Peyer's patch (tissue), 4 donors: Measurements from ENCODE around the gene CACNG3. TPM values are rescaled to one million over a fixed set of nuclear protein-coding genes. Genes with fewer than 3 reads are reported as not detected.

Experiments
- DNase-seq, 3 donors: peaks; one replicate each; pipeline ENCODE4 v3.0.0-alpha.2; 2017 to 2019
- H3K27ac ChIP-seq, 4 donors: fragments of 200-600 bp; sonication (generic); one replicate each; pipeline ENCODE4 v1.5.1; 2016 to 2019
- H3K27me3 ChIP-seq, 2 donors: fragments of 200-600 bp; sonication (generic); one replicate each; pipeline ENCODE4 v1.5.1; 2019
- H3K36me3 ChIP-seq, 3 donors: fragments of 200-600 bp; sonication (generic); one replicate each; pipeline ENCODE4 v1.5.1; 2016 to 2019
- H3K4me1 ChIP-seq, 4 donors: fragments of 200-600 bp; sonication (generic); one replicate each; pipeline ENCODE4 v1.5.1; 2016 to 2019
- H3K4me3 ChIP-seq, 4 donors: fragments of 200-600 bp; sonication (generic); 1 replicate in 3 of 4; 2 replicates in 1 of 4; pipeline ENCODE4 v1.5.1; 2016 to 2019; ENCODE audit warnings: mild to moderate bottlenecking in 1 of 4
- H3K9me3 ChIP-seq, 4 donors: fragments of 200-600 bp; sonication (generic); one replicate each; pipeline ENCODE4 v1.5.1; 2016 to 2019; ENCODE audit warnings: mild to moderate bottlenecking in 1 of 4
- CTCF ChIP-seq, 6 experiments: fragments of 450-650 bp in 4 of 6; fragments of 200-600 bp in 2 of 6; sonication (generic) in 1 of 6; IDR thresholded peaks; one replicate each; pipeline ENCODE4 v1.5.1; 2017 to 2019; ENCODE audit warnings: antibody characterized with exemption in 6 of 6, mild to moderate bottlenecking in 3 of 6, moderate library complexity in 1 of 6
- POLR2A ChIP-seq, 2 donors: fragments of 450-650 bp; IDR thresholded peaks; one replicate each; pipeline ENCODE4 v1.5.1; 2017; ENCODE audit warnings: antibody characterized with exemption in 2 of 2, mild to moderate bottlenecking in 2 of 2, moderate library complexity in 2 of 2
- total RNA-seq, 4 donors: library from RNA; depleted of rRNA; stranded (reverse); fragments of >200 nt; gene quantifications; one replicate each; pipeline ENCODE4 v1.1.0, GENCODE V29; 2016

The CACNG3 gene
- total RNA-seq, 4 donors from 2014 or later = not detected

- TF ChIP-seq POLR2A (IDR thresholded peaks at IDR 0.05) = no peak
- Histone ChIP-seq H3K27me3 (no peaks in the 10 kb centered on the region), H3K9me3 (no peaks in the 10 kb centered on the region), H3K4me3 (no peak overlapping the region), H3K27ac (no peak overlapping the region), H3K4me1 (no peaks in the 10 kb centered on the region), H3K36me3 (no peaks in the 10 kb centered on the region)
- no peak for DNase-seq
Measured at GRCh38 chr16:24367186-24367710, 111.1 kb downstream of the CACNG3 start.

DNA sequence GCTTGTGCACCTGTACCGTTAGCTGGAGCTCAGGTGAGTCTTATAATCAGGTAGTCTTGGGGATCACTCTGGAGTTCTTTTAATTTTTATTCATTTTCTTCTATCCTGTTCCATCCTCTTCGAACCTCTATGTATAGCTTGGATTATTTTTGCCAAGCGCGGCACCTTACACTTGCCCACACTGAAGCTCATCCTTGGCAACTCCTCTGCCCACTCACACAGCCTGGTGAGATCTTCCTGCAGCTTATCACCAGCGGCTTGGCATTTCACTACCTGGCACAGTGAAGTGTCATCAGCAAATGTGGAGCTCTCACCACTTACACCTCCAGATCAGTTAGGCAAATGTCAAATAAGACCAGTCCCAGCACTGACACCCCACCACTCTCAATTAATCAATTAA, 116.7 kb downstream of the CACNG3 start:
- TF ChIP-seq CTCF (IDR thresholded peaks at IDR 0.05) (no peak), POLR2A (IDR thresholded peaks at IDR 0.05) (no peak)
- DNase-seq = no peak
- H3K36me3 ChIP-seq = no peaks in the 10 kb centered on the region
- peaks cover 0 to under 1% (median 0%) of the 10 kb centered on the region in 4 donors for H3K9me3 ChIP-seq
- no peak overlapping the region for H3K27ac ChIP-seq
- no peaks in the 10 kb centered on the region for H3K27me3 ChIP-seq
- H3K4me1 ChIP-seq = no peaks in the 10 kb centered on the region
- no peak overlapping the region for H3K4me3 ChIP-seq

DNA sequence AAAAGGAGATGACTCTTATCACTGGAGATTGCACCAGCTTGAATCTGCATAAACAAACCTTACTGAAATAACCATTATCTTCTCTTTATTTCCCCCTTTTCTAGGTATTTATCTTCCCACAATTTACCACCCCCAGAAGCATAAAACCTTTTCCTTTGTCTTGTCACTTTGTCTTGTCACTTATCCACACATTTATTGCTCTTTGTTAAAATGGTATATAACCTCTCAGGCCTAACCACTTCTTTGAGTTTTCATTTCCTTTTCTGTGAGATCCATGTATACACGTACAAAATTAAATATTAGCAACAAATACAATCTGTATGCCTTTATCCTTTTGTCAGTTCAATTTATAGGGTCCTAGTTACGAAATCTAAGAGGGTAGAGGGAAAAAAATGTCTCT, 122.9 kb downstream of the CACNG3 start:
- no peaks in the 10 kb centered on the region for H3K4me1 ChIP-seq
- no peaks in the 10 kb centered on the region for H3K27me3 ChIP-seq
- TF ChIP-seq CTCF (IDR thresholded peaks at IDR 0.05) (no peak), POLR2A (IDR thresholded peaks at IDR 0.05) (no peak)
- H3K36me3 ChIP-seq = no peaks in the 10 kb centered on the region
- H3K9me3 ChIP-seq = peaks cover 0 to 11% (median 2%) of the 10 kb centered on the region in 4 donors
- no peak overlapping the region for H3K27ac ChIP-seq
- no peak overlapping the region for H3K4me3 ChIP-seq
- DNase-seq = no peak

DNA sequence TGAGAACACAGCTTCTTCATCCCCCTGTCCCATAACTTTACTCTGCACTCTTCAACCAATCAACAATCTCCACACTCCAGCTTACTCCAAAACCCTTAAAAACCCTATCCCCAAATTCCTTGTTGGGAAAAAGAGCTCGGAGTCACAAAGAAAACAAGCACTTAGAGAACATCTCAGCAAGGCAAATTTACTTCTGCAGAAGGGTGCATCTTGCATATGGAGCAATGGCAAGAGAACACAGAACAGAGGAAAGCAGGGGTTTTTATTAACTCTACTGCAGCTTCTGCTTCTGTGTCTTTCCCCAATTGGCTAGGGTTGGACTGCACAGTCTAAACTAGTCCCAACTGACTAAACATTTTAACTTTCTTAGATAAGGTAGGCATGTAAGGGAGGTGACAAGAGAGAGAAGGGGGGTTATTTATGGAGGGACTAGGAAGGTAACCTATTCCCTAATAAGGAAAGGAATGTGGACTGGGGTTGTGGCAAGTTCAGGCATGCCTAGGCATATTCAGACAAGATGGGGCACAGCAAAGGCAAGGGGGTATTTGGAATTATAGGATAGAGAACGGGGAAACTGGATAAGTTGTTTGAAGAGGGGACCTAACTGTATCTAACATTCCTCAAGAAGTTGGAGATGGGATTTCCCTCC, 125.5 kb downstream of the CACNG3 start:
- no peaks in the 10 kb centered on the region for H3K36me3 ChIP-seq
- no peaks in the 10 kb centered on the region for H3K4me1 ChIP-seq
- TF ChIP-seq CTCF (IDR thresholded peaks at IDR 0.05) (no peak), POLR2A (IDR thresholded peaks at IDR 0.05) (no peak)
- no peak for DNase-seq
- no peaks in the 10 kb centered on the region for H3K27me3 ChIP-seq
- H3K27ac ChIP-seq = no peak overlapping the region
- peaks cover 0 to 11% (median 2%) of the 10 kb centered on the region in 4 donors for H3K9me3 ChIP-seq
- H3K4me3 ChIP-seq = no peak overlapping the region

GRCh38 chr16:24382762-24383407, 126.8 kb downstream of the CACNG3 start:
- no peaks in the 10 kb centered on the region for H3K27me3 ChIP-seq
- no peaks in the 10 kb centered on the region for H3K36me3 ChIP-seq
- H3K27ac ChIP-seq = no peak overlapping the region
- no peak for DNase-seq
- no peaks in the 10 kb centered on the region for H3K4me1 ChIP-seq
- no peak overlapping the region for H3K4me3 ChIP-seq
- peaks cover 0 to 10% (median 2%) of the 10 kb centered on the region in 4 donors for H3K9me3 ChIP-seq
- TF ChIP-seq CTCF (IDR thresholded peaks at IDR 0.05) (no peak), POLR2A (IDR thresholded peaks at IDR 0.05) (no peak)

- TF ChIP-seq CTCF (IDR thresholded peaks at IDR 0.05) (no peak), POLR2A (IDR thresholded peaks at IDR 0.05) (no peak)
Measured at GRCh38 chr16:24394341-24394740, 138.2 kb downstream of the CACNG3 start.

More at GRCh38 chr16:24394341-24394740, 138.2 kb downstream of the CACNG3 start:
- H3K4me1 ChIP-seq = no peaks in the 10 kb centered on the region
- DNase-seq = no peak
- no peak overlapping the region for H3K4me3 ChIP-seq
- H3K27me3 ChIP-seq = no peaks in the 10 kb centered on the region
- H3K27ac ChIP-seq = no peak overlapping the region
- no peaks in the 10 kb centered on the region for H3K9me3 ChIP-seq
- H3K36me3 ChIP-seq = no peaks in the 10 kb centered on the region
